ENCODE measurements around the gene WFIKKN1. TPM values are rescaled to one million over a fixed set of nuclear protein-coding genes. Genes with fewer than 3 reads are reported as not detected.

Gene WFIKKN1
- total and polyA plus RNA-seq, 2 of the 13 experiments (the other 11 are each of a cell fraction or from before 2014, with no cell fraction given): 1.7 to 4.9 TPM

DNA sequence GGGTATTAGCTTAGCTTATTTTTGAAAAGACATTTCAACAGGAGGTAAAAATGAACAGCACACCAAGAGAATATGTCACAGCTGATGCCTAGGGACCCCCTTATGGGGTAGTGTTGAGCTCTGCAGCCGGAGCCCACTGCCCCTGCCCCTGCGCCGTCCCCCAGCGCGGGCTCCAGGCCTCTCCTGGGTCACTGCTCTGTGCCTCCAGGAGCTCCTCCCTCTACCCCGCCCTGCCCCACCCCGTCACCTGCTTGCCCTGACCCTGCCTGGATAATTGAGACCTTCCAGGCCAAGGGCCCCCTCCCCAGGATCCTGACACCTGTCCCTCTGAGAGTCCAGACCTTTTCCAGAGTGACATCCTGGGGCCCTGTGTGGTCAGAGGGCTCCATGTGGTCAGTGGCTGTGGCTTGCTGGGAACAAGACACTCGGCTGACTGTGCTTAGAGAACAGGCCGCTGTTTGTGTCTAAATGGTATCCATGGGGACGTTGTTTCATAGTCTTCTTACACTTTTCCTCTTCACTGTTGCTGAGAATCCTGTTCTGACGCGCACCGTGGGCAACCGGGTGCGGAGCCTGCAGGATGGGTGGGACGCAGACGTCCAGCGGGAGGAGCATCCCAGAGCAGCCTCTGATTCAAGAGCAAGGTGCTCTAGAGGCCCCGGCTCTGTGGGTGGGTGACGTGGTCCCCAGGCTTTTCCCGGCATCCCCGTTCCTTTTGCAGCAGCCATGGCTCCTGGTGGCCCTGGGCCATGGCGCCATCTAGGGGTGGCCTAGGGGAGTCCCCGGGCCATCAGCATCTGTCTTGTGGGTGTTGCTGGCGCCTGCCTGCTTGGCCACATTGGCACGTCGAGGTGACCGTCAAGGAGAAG, 20.0 kb upstream of the WFIKKN1 start (continued):
- TF ChIP-seq HDAC1 (CRISPR knock-in tag; IDR thresholded peaks at IDR 0.05) (no peak), NRL (CRISPR knock-in tag; IDR thresholded peaks at IDR 0.05; ENCODE audit: borderline replicate concordance) (no peak), RBAK (CRISPR knock-in tag; IDR thresholded peaks at IDR 0.05) (no peak), FOXP4 (CRISPR knock-in tag; IDR thresholded peaks at IDR 0.05) (no peak), ZNF781 (CRISPR knock-in tag; IDR thresholded peaks at IDR 0.05; ENCODE audit: borderline replicate concordance, not compliant biosample characterization) (no peak), KDM4B (CRISPR knock-in tag; IDR thresholded peaks at IDR 0.05) (peak; percentile 20; the same call in 1 of the 2 replicates), IRF2 (CRISPR knock-in tag; IDR thresholded peaks at IDR 0.05) (peak; percentile 55; the same call in 1 of the 2 replicates), MXI1 (IDR thresholded peaks at IDR 0.05; ENCODE audit: borderline replicate concordance, low read depth, low read length) (peak; percentile 65; the same call in 1 of the 3 replicates), TBX2 (CRISPR knock-in tag; IDR thresholded peaks at IDR 0.05; ENCODE audit: borderline replicate concordance) (peak; percentile 27; the same call in 1 of the 2 replicates), MZF1 (CRISPR knock-in tag; IDR thresholded peaks at IDR 0.05; ENCODE audit: borderline replicate concordance) (no peak), ZBTB37 (CRISPR knock-in tag; IDR thresholded peaks at IDR 0.05) (no peak), TFDP1 (CRISPR knock-in tag; IDR thresholded peaks at IDR 0.05; ENCODE audit: borderline replicate concordance) (no peak; the same call in 1 of the 2 replicates), ZNF713 (CRISPR knock-in tag; IDR thresholded peaks at IDR 0.05) (no peak), ATF5 (CRISPR knock-in tag; IDR thresholded peaks at IDR 0.05; ENCODE audit: low read depth) (no peak), TP53 (CRISPR knock-in tag; conservative IDR thresholded peaks at IDR 0.05) (no peak), ADNP (CRISPR knock-in tag; IDR thresholded peaks at IDR 0.05) (no peak), ZNF879 (CRISPR knock-in tag; IDR thresholded peaks at IDR 0.05) (no peak), KDM6A (CRISPR knock-in tag; IDR thresholded peaks at IDR 0.05; ENCODE audit: low read depth) (no peak), PCBP1 (IDR thresholded peaks at IDR 0.05; ENCODE audit: borderline replicate concordance, low read depth, low read length) (no peak)
- TF ChIP-seq, protein P1, sequence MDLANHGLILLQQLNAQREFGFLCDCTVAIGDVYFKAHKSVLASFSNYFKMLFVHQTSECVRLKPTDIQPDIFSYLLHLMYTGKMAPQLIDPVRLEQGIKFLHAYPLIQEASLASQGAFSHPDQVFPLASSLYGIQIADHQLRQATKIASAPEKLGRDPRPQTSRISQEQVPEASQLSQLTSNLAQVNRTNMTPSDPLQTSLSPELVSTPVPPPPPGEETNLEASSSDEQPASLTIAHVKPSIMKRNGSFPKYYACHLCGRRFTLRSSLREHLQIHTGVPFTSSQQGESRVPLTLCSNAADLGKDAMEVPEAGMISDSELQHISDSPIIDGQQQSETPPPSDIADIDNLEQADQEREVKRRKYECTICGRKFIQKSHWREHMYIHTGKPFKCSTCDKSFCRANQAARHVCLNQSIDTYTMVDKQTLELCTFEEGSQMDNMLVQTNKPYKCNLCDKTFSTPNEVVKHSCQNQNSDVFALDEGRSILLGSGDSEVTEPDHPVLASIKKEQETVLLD (CRISPR knock-in tag; IDR thresholded peaks at IDR 0.05; ENCODE audit: low read depth): no peak
